ENCODE data around the gene ARFGEF3.

The ARFGEF3 gene

DNA sequence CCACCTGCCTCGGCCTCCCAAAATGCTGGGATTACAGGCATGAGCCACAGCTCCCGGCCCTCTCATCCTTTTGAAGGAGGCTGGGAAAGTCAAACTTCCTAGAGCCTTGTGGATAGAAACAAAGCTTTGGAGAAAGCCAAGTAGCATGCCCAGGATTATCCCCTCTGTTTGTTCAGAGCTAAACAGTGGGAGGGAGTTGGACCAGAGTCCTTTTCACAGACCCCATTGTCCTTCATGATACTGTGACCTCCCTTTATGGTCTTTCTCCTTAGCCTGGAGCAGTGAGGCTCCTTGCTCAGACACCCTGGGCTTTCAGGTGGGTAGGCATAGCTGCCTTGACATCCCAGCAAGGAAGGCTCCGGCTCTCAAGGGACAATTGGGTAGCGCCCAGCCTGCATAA is 25.4 kb downstream of the ARFGEF3 start:
- TF ChIP-seq CTCF (IDR thresholded peaks at IDR 0.05; ENCODE audit: extremely low read depth, insufficient read depth, missing control alignments), result no peak
- in situ Hi-C loops (cut with MboI; ENCODE audit: low pct_unique_long_range_greater_than_20kb, low sequenced_read_pairs, unreplicated experiment), result no loop called here
- DNase-seq (ENCODE audit: low spot score), result no peak

DNA sequence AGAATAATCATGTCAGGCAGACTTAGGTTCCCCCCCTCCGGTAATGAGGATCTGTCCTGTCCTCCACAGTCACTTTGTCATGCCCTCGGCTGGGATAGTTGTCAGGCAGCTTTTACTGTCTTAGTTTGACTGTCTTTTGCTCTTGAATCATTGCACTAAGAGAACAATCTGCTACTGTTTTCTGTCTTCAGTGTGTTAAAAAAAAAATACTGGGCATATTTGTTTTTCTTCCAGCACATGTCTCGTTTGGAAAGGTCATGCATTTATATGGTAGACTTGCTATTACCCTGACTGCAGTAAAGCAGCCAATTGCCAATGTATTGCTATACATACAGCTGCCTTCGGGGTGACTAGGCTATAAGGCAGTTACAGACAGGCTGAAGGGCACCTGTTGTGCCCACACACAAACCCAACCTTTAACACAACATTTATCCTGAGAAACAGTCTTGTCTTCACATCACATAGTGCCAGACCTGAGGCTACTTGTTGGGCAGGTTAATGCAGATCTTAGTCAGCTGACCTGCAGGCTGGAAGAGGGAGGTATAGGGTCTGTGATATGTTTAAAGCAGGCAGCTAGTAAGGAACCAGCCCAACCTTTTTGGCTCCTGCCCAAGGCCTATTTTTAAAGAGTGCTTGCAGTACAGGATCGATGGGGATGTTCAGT is 26.7 kb downstream of the ARFGEF3 start:
- DNase-seq (ENCODE audit: low spot score), result no peak
- in situ Hi-C loops (cut with MboI; ENCODE audit: low pct_unique_long_range_greater_than_20kb, low sequenced_read_pairs, unreplicated experiment), result no loop called here
- no peak for TF ChIP-seq CTCF (IDR thresholded peaks at IDR 0.05; ENCODE audit: extremely low read depth, insufficient read depth, missing control alignments)

GRCh38 chr6:138194287-138194686 is 32.5 kb downstream of the ARFGEF3 start:
- DNase-seq (ENCODE audit: low spot score), result no peak
- in situ Hi-C loops (cut with MboI; ENCODE audit: low pct_unique_long_range_greater_than_20kb, low sequenced_read_pairs, unreplicated experiment), result no loop called here
- TF ChIP-seq CTCF (IDR thresholded peaks at IDR 0.05; ENCODE audit: extremely low read depth, insufficient read depth, missing control alignments), result no peak

GRCh38 chr6:138196122-138196738 is 34.5 kb downstream of the ARFGEF3 start:
- DNase-seq (ENCODE audit: low spot score), result no peak
- no peak for TF ChIP-seq CTCF (IDR thresholded peaks at IDR 0.05; ENCODE audit: extremely low read depth, insufficient read depth, missing control alignments)
- in situ Hi-C loops (cut with MboI; ENCODE audit: low pct_unique_long_range_greater_than_20kb, low sequenced_read_pairs, unreplicated experiment), result no loop called here

- no peak for DNase-seq (ENCODE audit: low spot score)
- in situ Hi-C loops (cut with MboI; ENCODE audit: low pct_unique_long_range_greater_than_20kb, low sequenced_read_pairs, unreplicated experiment), result no loop called here
- TF ChIP-seq CTCF (IDR thresholded peaks at IDR 0.05; ENCODE audit: extremely low read depth, insufficient read depth, missing control alignments), result no peak
These were observed 35.8 kb downstream of the ARFGEF3 start for GRCh38 chr6:138197570-138197969.

DNA sequence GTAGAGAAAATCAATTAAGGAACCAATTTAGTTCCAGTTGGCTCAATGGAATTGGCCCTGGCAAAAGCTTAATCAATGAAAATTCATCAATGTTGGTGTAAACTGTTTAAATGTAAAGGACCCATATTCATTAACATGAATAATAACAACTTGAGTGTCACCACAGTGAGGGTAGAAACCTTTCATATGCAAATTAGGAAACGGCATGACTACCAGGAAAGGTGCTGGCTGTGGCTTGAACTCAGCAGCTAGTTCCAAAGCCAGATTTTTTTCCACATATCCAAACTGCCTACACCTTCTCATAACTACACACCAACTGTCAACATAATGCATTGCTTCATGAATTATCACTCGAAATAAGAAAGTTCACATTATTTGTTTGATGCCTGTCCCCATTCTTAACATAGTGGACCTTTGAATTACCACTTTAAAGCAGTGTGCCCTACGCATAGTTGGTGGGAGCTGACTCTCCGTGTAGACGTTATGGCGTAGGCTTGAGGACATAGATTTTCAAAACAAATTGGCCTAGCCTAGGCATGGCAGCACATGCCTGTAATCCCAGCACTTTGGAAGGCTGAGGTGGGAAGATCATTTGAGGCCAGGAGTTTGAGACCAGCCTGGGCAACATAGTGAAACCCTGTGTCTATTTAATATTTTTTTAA is 36.8 kb downstream of the ARFGEF3 start:
- no peak for DNase-seq (ENCODE audit: low spot score)
- no peak for TF ChIP-seq CTCF (IDR thresholded peaks at IDR 0.05; ENCODE audit: extremely low read depth, insufficient read depth, missing control alignments)
- in situ Hi-C loops (cut with MboI; ENCODE audit: low pct_unique_long_range_greater_than_20kb, low sequenced_read_pairs, unreplicated experiment), result no loop called here

All from GM13977 (cell line).